Parathyroid adenoma (tissue), 2 donors: ENCODE measurements around the gene TAOK1.

ENCODE experiments used
- H2AFZ ChIP-seq: fragments of 300-600 bp; sonication (generic); one replicate; pipeline ENCODE4 v1.7.0; 2017; ENCODE audit warnings: antibody characterized with exemption, mild to moderate bottlenecking
- H3K27ac ChIP-seq: fragments of 300-600 bp; sonication (generic); one replicate; pipeline ENCODE4 v1.7.0; 2017
- H3K27me3 ChIP-seq: fragments of 300-600 bp; sonication (generic); one replicate; pipeline ENCODE4 v1.7.0; 2017; ENCODE audit warnings: low read length; ENCODE audit not compliant: control insufficient read depth, insufficient read depth
- H3K36me3 ChIP-seq: fragments of 300-600 bp; sonication (generic); one replicate; pipeline ENCODE4 v1.7.0; 2017; ENCODE audit warnings: low read length; ENCODE audit not compliant: control insufficient read depth, insufficient read depth
- H3K4me1 ChIP-seq: fragments of 300-600 bp; sonication (generic); one replicate; pipeline ENCODE4 v1.7.0; 2017; ENCODE audit warnings: control low read depth
- H3K4me2 ChIP-seq: fragments of 300-600 bp; sonication (generic); one replicate; pipeline ENCODE4 v1.7.0; 2017; ENCODE audit warnings: low read length
- H3K4me3 ChIP-seq: fragments of 300-600 bp; sonication (generic); one replicate; pipeline ENCODE4 v1.7.0; 2017; ENCODE audit warnings: low read depth, low read length
- H3K79me2 ChIP-seq: fragments of 300-600 bp; sonication (generic); one replicate; pipeline ENCODE4 v1.7.0; 2017; ENCODE audit warnings: control low read depth
- H3K9ac ChIP-seq: fragments of 300-600 bp; sonication (generic); one replicate; pipeline ENCODE4 v1.7.0; 2017; ENCODE audit warnings: mild to moderate bottlenecking
- H3K9me3 ChIP-seq: fragments of 300-600 bp; sonication (generic); one replicate; pipeline ENCODE4 v1.7.0; 2017; ENCODE audit warnings: low read length; ENCODE audit not compliant: control insufficient read depth
- TF ChIP-seq, protein P1 (sequence below): fragments of 300-600 bp; sonication (generic); IDR thresholded peaks from one replicate; pipeline ENCODE4 v1.7.0; 2017; ENCODE audit warnings: antibody characterized with exemption, mild to moderate bottlenecking
- donor health status: primary hyperparathyroidism.

The TAOK1 gene

DNA sequence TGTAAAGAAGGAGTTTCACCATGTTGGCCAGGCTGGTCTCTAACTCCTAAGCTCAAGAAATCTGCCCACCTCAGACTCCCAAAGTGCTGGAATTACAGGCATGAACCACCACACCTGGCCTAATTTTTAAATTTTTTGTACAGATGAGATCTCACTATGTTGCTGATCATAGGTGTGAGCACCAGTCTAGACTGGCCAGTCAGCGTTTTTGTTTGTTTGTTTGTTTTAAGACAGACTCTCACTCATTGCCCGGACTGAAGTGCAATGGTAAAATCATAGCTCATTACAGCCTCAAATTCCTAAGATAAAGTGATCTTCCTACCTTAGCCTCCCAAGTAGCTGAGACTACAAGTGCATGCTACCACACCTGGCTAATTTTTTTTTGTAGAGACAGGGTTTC lies 38.0 kb upstream of the TAOK1 start:
- Histone ChIP-seq H2AFZ (no peak overlapping the region), H3K4me1 (no peaks in the 10 kb centered on the region), H3K27ac (no peak overlapping the region), H3K79me2 (no peaks in the 10 kb centered on the region), H3K9ac (no peak overlapping the region), H3K4me3 (no peak overlapping the region), H3K4me2 (no peak overlapping the region), H3K9me3 (no peaks in the 10 kb centered on the region), H3K27me3 (no peaks in the 10 kb centered on the region), H3K36me3 (no peaks in the 10 kb centered on the region)
- TF ChIP-seq, protein P1, sequence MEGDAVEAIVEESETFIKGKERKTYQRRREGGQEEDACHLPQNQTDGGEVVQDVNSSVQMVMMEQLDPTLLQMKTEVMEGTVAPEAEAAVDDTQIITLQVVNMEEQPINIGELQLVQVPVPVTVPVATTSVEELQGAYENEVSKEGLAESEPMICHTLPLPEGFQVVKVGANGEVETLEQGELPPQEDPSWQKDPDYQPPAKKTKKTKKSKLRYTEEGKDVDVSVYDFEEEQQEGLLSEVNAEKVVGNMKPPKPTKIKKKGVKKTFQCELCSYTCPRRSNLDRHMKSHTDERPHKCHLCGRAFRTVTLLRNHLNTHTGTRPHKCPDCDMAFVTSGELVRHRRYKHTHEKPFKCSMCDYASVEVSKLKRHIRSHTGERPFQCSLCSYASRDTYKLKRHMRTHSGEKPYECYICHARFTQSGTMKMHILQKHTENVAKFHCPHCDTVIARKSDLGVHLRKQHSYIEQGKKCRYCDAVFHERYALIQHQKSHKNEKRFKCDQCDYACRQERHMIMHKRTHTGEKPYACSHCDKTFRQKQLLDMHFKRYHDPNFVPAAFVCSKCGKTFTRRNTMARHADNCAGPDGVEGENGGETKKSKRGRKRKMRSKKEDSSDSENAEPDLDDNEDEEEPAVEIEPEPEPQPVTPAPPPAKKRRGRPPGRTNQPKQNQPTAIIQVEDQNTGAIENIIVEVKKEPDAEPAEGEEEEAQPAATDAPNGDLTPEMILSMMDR, result no peak

DNA sequence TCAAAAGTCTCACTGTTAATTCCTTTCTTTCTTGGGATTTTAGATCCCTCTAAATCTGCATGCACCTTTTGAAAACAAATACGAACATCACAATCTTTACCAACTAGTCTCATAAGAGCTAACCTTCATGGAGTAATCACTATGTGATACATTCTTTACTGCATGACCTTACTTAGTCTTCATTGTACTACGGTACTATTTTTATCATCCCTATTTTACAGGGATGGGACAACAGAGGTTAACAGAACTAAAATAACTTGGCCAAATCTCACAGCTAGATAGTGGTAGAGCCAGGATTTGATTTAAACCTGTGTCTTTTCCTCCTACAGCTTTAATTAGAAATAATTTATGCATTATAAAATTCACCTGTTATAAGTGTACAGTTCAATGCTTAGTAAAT lies 32.9 kb upstream of the TAOK1 start:
- Histone ChIP-seq H3K4me2 (no peak overlapping the region), H3K9me3 (no peaks in the 10 kb centered on the region), H3K27ac (no peak overlapping the region), H3K36me3 (no peaks in the 10 kb centered on the region), H3K4me3 (no peak overlapping the region), H3K9ac (no peak overlapping the region), H3K27me3 (no peaks in the 10 kb centered on the region), H3K4me1 (no peaks in the 10 kb centered on the region), H3K79me2 (no peaks in the 10 kb centered on the region), H2AFZ (no peak overlapping the region)
- TF ChIP-seq, protein P1, result no peak

DNA sequence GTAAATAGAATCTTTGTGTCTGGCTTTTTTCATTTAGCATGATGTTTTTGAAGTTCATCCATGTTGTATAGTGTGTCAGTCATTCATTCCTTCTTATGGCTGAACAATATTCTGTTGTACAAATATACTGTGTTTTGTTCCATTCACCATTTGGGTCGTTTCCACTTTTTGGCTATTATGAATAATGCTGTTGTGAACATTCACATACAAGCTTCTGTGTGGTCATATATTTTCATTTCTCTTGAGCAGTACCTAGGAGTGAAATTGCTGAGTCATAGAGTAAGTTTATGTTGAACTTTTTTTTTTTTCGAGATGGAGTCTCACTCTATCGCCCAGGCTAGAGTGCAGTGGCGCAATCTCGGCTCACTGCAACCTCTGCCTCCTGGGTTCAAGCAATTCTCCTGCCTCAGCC lies 32.3 kb upstream of the TAOK1 start:
- TF ChIP-seq, protein P1, result no peak
- H3K4me1 ChIP-seq, result no peaks in the 10 kb centered on the region
- H3K4me2 ChIP-seq, result no peak overlapping the region
- H3K27ac ChIP-seq, result no peak overlapping the region
- H2AFZ ChIP-seq, result no peak overlapping the region
- H3K36me3 ChIP-seq, result no peaks in the 10 kb centered on the region
- no peaks in the 10 kb centered on the region for H3K9me3 ChIP-seq
- no peak overlapping the region for H3K4me3 ChIP-seq
- no peaks in the 10 kb centered on the region for H3K79me2 ChIP-seq
- no peaks in the 10 kb centered on the region for H3K27me3 ChIP-seq
- H3K9ac ChIP-seq, result no peak overlapping the region

DNA sequence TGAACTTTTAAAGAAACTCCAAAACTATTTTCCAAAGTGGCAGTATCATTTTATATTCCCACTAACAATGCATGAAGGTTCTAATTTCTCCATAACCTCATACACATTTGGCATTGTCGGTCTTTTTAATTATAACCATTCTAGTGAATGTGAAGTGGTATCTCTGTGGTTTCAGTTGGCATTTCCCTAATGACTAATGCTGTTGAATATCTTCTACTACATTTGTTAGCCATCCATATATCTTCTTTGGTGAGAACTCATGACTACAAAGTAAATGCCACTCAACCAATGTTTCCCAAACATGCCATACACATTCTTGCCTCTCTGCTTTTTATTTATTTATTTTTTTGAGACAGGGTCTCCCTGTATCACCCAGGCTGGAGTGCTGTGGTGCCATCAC lies 31.7 kb upstream of the TAOK1 start:
- no peaks in the 10 kb centered on the region for H3K9me3 ChIP-seq
- no peaks in the 10 kb centered on the region for H3K79me2 ChIP-seq
- no peak overlapping the region for H3K27ac ChIP-seq
- no peaks in the 10 kb centered on the region for H3K27me3 ChIP-seq
- H3K9ac ChIP-seq, result no peak overlapping the region
- H3K4me2 ChIP-seq, result no peak overlapping the region
- H2AFZ ChIP-seq, result no peak overlapping the region
- no peaks in the 10 kb centered on the region for H3K36me3 ChIP-seq
- TF ChIP-seq, protein P1, result no peak
- H3K4me1 ChIP-seq, result no peaks in the 10 kb centered on the region
- no peak overlapping the region for H3K4me3 ChIP-seq

DNA sequence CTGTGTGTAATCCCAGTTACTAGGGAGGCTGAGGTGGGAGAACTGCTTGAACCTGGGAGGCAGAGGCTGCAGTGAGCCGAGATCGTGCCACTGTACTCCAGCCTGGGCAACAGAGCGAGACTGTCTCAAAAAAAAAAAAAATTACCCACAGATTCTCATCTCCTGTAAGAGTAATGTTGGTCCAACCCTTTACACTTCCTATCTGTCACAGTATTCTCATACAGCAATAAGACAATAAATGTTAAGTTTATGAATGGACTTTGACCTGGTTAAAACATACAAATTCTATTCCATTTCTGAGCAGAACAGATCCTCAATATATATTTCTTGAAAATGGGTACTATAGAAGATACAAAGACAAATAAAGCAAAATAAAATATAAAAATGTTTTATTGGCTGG lies 30.4 kb upstream of the TAOK1 start:
- H3K27ac ChIP-seq, result no peak overlapping the region
- no peaks in the 10 kb centered on the region for H3K9me3 ChIP-seq
- H3K79me2 ChIP-seq, result no peaks in the 10 kb centered on the region
- no peak overlapping the region for H3K4me2 ChIP-seq
- TF ChIP-seq, protein P1, result no peak
- no peaks in the 10 kb centered on the region for H3K36me3 ChIP-seq
- no peaks in the 10 kb centered on the region for H3K4me1 ChIP-seq
- no peaks in the 10 kb centered on the region for H3K27me3 ChIP-seq
- H3K9ac ChIP-seq, result no peak overlapping the region
- no peak overlapping the region for H3K4me3 ChIP-seq
- H2AFZ ChIP-seq, result no peak overlapping the region
